Aorta (tissue), 5 donors: ENCODE measurements around the gene MSI2. TPM values are rescaled to one million over a fixed set of nuclear protein-coding genes. Genes with fewer than 3 reads are reported as not detected.

Experiments
- ATAC-seq: fragments of 200-7000 bp; cut with Tn5 transposase; one replicate; pipeline ENCODE4 v1.9.1; 2022; ENCODE audit warnings: moderate library complexity; ENCODE audit not compliant: low FRiP score
- DNase-seq, 2 donors: peaks; one replicate each; pipeline ENCODE4 v3.0.0-alpha.2; 2020
- H3K27ac ChIP-seq, 2 donors: one replicate each; pipeline ENCODE4 v1.5.1; 2013; ENCODE audit warnings: low read length in 2 of 2, mild to moderate bottlenecking in 2 of 2, moderate library complexity in 2 of 2, control low read depth in 1 of 2, inconsistent platforms in 1 of 2, low read depth in 1 of 2
- H3K27me3 ChIP-seq, 2 donors: one replicate each; pipeline ENCODE4 v1.6.1; 2013; ENCODE audit warnings: control low read depth in 1 of 2, low read length in 1 of 2, mild to moderate bottlenecking in 1 of 2, moderate library complexity in 1 of 2; ENCODE audit not compliant: insufficient read depth in 2 of 2, control insufficient read depth in 1 of 2
- H3K36me3 ChIP-seq, 2 donors: one replicate each; pipeline ENCODE4 v1.6.1; 2013; ENCODE audit warnings: control low read depth in 1 of 2, low read length in 1 of 2, mild to moderate bottlenecking in 1 of 2; ENCODE audit not compliant: insufficient read depth in 2 of 2, control insufficient read depth in 1 of 2
- H3K4me1 ChIP-seq, 2 donors: one replicate each; pipeline ENCODE4 v1.6.1; 2013; ENCODE audit warnings: low read length in 2 of 2, control low read depth in 1 of 2, mild to moderate bottlenecking in 1 of 2, moderate library complexity in 1 of 2; ENCODE audit not compliant: insufficient read depth in 2 of 2, control insufficient read depth in 1 of 2
- H3K4me3 ChIP-seq, 2 donors: one replicate each; pipeline ENCODE4 v1.5.1; 2013; ENCODE audit warnings: low read length in 2 of 2, control low read depth in 1 of 2, mild to moderate bottlenecking in 1 of 2
- H3K9me3 ChIP-seq: one replicate; pipeline ENCODE4 v1.6.1; 2013; ENCODE audit warnings: mild to moderate bottlenecking, low read length; ENCODE audit not compliant: control insufficient read depth
- WGBS, 2 donors: extraction: QIAGEN DNeasy Blood & Tissue Kit; methylation state at CpG; one replicate each; pipeline ENCODE4 v1.1.7; 2013; 5-methylcytosine and 5-hydroxymethylcytosine counted together
- intact Hi-C, 2 donors: fragments of 100-400 bp; cut with DNase I; formaldehyde crosslinking; loops; one replicate each; pipeline versions ENCODE4 v1.14.2 to v1.15.0; 2022
- polyA plus RNA-seq, 2 donors: library from polyadenylated mRNA; stranded (reverse); fragments of 200-250 nt; gene quantifications; one replicate each; pipeline ENCODE4 v1.2.3, GENCODE V29; 2013
- total RNA-seq, 2 donors: library from RNA; stranded (reverse); fragmentation: NEBNext Ultra II Directional; extraction: Animal tissue kit (Norgen Biotek cat#: 25700); gene quantifications; one replicate each; pipeline ENCODE4 v1.2.1, GENCODE V29; 2021
- donor health status: healthy with polysubstance abuse.
- donor health status: Bipolar disorder and iron deficiency.
- donor health status: DM: no; HTN: no; CAD: no.
- donor health status: DM: no; HTN: no; CAD: no.
- donor health status: DM: yes; HTN: yes; CAD: no.

The MSI2 gene
- total and polyA plus RNA-seq, 4 donors, result 9.3 to 48.2 (median 29.1) TPM

DNA sequence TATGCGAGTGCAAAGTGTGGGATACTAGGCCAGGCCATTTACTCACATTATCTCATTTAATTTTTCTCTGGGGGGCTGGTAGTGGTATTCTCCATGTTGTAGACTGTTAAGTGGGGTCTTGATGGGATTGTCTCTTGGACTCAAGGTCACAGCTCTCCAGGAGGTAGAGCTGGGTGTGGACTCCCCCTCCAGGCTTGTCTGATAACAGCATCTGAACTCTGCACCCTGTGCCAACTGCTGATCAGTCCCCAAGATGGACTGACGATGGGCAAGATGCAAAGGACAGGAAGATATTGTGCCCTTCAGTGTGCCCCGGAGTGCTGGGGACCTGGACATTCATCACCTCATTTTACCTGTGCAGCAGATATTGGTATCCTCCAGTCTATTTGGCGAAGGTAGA lies 147.8 kb downstream of the MSI2 start:
- Histone ChIP-seq H3K4me1 (peaks cover 2 to 8% of the 10 kb centered on the region in 2 donors), H3K4me3 (no peak overlapping the region), H3K27ac (no peak overlapping the region), H3K27me3 (no peaks in the 10 kb centered on the region), H3K9me3 (no peaks in the 10 kb centered on the region), H3K36me3 (no peaks in the 10 kb centered on the region)
- intact Hi-C loops, result no loop called here
- ATAC-seq (no peak), DNase-seq (no peak)
- 91 to 94% methylated on average over 4 of the region's 4 CpGs for WGBS, 2 donors

DNA sequence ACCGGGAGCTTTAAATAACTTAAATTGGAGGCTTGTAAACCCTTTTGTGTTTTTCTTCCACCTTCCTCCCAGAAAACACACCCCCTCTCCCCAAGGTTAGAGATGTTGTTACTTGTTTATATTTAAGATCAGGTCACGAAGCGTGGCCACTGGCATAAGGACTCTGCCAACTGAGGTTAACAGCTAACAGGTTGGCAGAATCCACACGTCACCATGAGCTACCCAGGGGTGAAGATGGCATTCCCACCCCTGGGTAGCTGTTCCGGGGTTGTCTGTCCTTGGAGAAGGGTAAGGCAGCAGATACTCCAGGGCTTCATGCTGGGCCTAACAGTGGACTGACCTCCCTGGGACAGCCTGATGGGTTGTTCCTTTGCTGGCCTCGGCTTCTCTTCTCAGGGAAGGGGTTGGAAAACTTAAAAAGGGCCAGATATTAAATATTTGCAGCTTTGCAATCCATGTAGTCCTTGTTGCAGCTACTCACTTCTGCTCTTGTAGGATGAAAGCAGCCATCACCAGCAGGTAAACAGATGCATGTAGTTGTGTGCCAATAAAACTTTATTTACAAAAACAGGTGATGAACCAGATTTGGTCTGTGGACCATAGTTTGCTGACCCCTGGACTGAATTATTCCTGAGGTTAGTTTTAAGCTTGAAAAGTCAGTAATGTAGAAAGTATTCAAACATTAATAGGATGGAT lies 148.6 kb downstream of the MSI2 start:
- WGBS, 2 donors, result 93 to 95% methylated on average over 6 of the region's 6 CpGs
- Histone ChIP-seq H3K27ac (no peak overlapping the region), H3K36me3 (no peaks in the 10 kb centered on the region), H3K27me3 (no peaks in the 10 kb centered on the region), H3K4me1 (peaks cover 2 to 8% of the 10 kb centered on the region in 2 donors), H3K9me3 (no peaks in the 10 kb centered on the region), H3K4me3 (no peak overlapping the region)
- intact Hi-C loops, result no loop called here
- ATAC-seq, result no peak
- DNase-seq, result no peak

DNA sequence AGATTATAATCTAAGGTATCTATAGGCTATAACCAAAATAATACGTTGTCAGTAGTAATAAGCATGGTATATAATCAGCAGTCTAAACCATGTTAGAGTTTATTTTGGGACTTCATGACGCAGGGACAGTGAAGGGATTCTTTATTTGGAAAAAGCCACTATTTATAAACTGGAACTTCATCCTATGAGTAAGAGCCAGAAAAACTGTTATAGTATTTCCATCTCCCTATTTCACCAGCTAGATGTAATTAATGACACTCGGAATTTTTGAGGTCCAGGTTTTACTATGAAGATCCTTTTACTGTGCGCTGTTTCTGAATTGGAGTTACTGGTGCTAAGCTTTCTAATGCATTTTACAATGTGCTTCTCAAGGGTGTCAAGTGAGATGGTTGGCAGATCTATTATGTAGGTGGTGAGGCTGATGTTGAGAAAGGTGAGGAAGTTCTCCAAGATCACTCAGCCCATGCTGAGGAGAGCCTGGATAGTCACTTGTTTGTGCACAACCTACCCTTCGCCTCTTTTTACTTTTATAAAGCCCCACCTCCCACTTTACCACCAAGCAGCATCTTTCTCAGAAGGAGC lies 149.3 kb downstream of the MSI2 start:
- DNase-seq, result no peak
- Histone ChIP-seq H3K4me1 (peaks cover 2 to 8% of the 10 kb centered on the region in 2 donors), H3K27me3 (no peaks in the 10 kb centered on the region), H3K36me3 (no peaks in the 10 kb centered on the region), H3K9me3 (no peaks in the 10 kb centered on the region), H3K27ac (no peak overlapping the region), H3K4me3 (no peak overlapping the region)
- WGBS, 2 donors, result 62% methylated on average over 5 of the region's 5 CpGs
- intact Hi-C loops, result no loop called here
- no peak for ATAC-seq

DNA sequence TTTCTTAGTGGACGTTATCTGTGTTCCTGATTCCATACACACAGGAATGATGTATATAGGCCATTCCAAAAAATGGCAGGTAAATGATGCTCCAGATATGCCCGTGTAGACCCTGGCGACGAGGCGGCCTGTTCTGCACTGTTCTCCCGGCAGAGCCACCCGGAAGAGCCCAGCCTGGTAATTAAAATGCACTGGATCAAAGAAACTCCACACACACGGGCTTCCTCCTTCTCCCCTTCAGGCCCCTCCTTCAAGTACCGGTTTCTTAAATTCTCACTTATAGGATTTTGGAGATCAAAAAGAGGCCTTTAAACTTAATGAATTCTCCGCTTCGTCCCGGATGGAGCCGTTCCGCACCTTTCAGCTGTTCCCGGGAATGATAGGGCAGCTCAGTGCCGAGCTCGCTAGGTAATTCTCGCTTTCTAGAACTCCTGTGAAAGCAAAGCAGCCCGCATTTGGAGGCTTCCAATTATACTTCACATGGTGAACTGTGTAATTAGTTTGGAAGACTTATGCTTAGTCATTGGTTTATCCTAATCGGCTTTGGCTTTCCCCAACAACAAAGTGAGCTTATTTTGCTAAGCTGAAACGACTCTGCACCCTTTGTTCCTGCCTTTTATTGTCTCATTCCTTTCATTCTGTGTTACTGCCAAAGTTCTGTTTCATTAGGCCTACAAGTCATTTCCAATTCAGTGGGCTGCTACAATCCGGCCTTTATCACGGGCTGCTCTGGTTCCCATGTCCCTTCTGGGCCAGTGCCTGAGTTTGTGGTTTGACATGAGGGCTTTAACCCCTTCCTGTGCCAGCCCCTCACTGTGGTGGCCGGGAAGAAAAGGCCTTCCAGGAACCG lies 150.0 kb downstream of the MSI2 start:
- no peak for DNase-seq
- H3K4me1 ChIP-seq, result peaks cover 2 to 8% of the 10 kb centered on the region in 2 donors
- no peak overlapping the region for H3K27ac ChIP-seq
- H3K27me3 ChIP-seq, result no peaks in the 10 kb centered on the region
- 52 to 54% methylated on average over 25 of the region's 25 CpGs for WGBS, 2 donors
- no peaks in the 10 kb centered on the region for H3K9me3 ChIP-seq
- no peak for ATAC-seq
- no peaks in the 10 kb centered on the region for H3K36me3 ChIP-seq
- no peak overlapping the region for H3K4me3 ChIP-seq
- intact Hi-C loops, result no loop called here

DNA sequence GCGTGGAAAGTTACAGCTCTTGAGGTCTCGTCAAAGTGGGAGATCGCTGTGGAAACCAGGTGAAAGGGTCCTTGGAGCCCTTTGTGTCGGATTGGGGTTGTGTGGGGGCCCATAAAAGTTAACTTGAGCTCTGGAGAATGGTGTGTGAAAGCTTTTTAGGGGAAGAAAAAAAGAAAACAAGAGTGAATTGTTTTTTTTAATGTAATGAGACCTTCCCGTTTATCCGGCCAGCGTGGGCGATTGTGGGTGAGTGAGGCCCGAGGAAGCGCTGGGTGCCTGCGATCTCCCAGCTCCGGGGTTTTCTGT lies 150.6 kb downstream of the MSI2 start:
- WGBS, 2 donors, result 84 to 86% methylated on average over 12 of the region's 12 CpGs
- Histone ChIP-seq H3K27ac (no peak overlapping the region), H3K27me3 (no peaks in the 10 kb centered on the region), H3K4me1 (peaks cover 2 to 8% of the 10 kb centered on the region in 2 donors), H3K9me3 (no peaks in the 10 kb centered on the region), H3K4me3 (no peak overlapping the region), H3K36me3 (no peaks in the 10 kb centered on the region)
- DNase-seq (no peak), ATAC-seq (no peak)
- intact Hi-C loops, result no loop called here

DNA sequence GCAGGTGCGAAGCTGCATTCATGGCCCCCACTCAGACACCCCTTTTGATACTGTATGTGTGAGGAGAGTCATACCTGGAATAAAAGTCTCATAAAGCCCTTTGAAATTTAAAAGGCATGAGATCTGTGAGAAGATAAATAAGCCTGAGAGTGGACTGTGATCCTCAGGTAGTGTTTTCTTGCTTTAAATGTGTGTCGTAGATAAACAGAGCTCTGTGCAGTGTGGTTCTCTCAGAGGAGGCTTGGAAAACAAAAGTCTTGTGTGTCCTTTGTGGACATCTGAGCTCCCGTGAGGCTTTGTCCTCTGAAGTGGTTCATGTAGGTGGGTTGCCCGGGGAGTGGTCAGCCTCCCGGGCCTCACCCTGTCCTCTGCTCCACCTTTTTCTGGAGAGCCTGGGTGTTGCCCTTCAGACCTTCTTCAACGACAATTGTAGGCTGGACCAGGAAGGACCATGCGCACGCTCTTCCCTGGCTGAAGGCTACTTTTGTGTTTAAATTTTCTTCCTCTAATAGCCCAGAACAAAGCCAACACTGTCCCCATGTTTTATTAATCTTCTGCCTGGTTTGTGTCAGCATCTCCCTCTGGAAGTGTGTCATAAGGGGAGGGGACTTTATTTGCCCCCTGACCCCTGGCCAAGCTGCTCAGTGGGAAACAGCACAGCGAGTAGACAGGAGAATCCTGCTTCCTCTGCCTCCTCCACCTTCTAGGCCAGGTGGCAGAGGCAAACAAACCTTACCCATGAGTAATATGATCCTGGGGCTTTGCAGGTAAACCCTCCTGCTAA lies 151.2 kb downstream of the MSI2 start:
- no peak for ATAC-seq
- intact Hi-C loops, result no loop called here
- H3K36me3 ChIP-seq, result no peaks in the 10 kb centered on the region
- no peaks in the 10 kb centered on the region for H3K27me3 ChIP-seq
- no peaks in the 10 kb centered on the region for H3K9me3 ChIP-seq
- WGBS, 2 donors, result 95% methylated on average over 9 of the region's 9 CpGs
- H3K4me3 ChIP-seq, result no peak overlapping the region
- H3K27ac ChIP-seq, result no peak overlapping the region
- H3K4me1 ChIP-seq, result peaks cover 2 to 8% of the 10 kb centered on the region in 2 donors
- DNase-seq, result no peak

DNA sequence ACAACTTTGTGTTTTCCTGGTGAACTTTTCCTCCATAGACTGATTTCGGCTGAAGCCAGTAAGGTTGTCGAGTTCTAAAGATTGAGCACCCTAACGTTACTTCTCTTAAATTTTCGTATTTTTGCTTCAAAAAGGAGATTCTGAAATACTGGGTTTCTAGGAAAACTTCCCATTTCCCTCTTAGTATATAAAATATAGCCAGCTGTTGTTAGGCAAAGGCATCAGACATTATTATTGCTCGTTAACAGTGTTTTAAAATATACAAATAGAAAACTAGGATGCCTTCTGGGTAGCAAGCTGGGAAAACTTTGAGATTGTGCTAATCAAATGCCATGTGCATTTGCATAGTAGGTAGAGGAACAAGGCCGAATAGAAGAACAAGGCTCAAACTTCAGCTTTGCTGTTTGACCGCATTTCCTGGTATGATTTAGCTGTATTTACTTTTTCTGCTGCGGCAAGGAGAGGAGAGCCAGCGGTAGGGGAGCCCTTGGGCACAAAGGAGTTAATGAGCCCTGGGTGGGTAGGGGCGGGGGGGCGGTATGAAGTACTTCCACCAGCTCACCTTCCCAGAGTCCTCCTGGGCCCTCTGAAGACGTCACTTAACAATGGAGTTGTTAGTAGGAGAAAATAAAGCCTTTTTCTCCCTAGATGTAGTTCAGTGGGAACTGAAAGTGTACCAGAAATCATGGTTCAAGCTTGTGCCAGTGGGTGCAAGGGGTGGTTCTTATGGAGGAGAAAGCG lies 151.9 kb downstream of the MSI2 start:
- Histone ChIP-seq H3K27ac (no peak overlapping the region), H3K36me3 (no peaks in the 10 kb centered on the region), H3K4me3 (no peak overlapping the region), H3K4me1 (peaks cover 2 to 8% of the 10 kb centered on the region in 2 donors), H3K27me3 (no peaks in the 10 kb centered on the region), H3K9me3 (no peaks in the 10 kb centered on the region)
- DNase-seq (no peak), ATAC-seq (no peak)
- intact Hi-C loops, result no loop called here
- 83 to 86% methylated on average over 13 of the region's 13 CpGs for WGBS, 2 donors

DNA sequence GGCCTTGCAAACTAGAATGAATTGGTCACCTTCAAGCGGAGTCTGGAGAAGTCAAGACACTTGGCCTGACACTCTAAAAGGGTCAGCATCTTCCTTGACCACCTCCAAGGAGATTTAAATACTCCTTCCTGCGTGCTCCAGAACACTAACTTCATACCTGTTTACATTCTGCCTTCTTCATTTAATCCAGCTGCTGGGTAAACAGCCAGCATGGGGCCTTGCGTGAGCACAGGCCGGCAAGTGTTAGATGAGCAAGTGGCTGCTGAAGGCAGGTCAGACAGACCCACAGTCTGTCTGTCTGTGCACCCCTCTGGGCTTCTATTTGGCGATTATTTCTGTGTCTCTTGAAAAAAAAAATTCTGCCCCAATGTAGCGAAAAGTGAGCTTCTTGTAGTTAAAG lies 153.8 kb downstream of the MSI2 start:
- H3K9me3 ChIP-seq, result no peaks in the 10 kb centered on the region
- WGBS, 2 donors, result 81% methylated on average over 6 of the region's 6 CpGs
- ATAC-seq (no peak), DNase-seq (no peak)
- H3K27ac ChIP-seq, result no peak overlapping the region
- H3K4me3 ChIP-seq, result no peak overlapping the region
- no peaks in the 10 kb centered on the region for H3K36me3 ChIP-seq
- peaks cover 2 to 8% of the 10 kb centered on the region in 2 donors for H3K4me1 ChIP-seq
- H3K27me3 ChIP-seq, result no peaks in the 10 kb centered on the region
- intact Hi-C loops, result no loop called here
